GM06990 (cell line): Measurements from ENCODE around the gene MEIKIN.
A peak's percentile ranks its signal among the peaks of the same experiment; 100 is the strongest.

Experiments
- DNase-seq: peaks from one replicate; pipeline ENCODE4 v3.0.0-alpha.2; 2011; ENCODE audit not compliant: insufficient read length; ENCODE audit errors: extremely low read depth
- H3K27me3 ChIP-seq: replicated peaks from 2 replicates; pipeline ENCODE4 v1.6.0; 2011; ENCODE audit warnings: low read length; ENCODE audit not compliant: control insufficient read depth, insufficient read depth
- H3K36me3 ChIP-seq: 2 replicates; pipeline ENCODE4 v1.5.1; 2011; ENCODE audit warnings: low read length; ENCODE audit not compliant: control insufficient read depth, insufficient read depth
- H3K4me3 ChIP-seq: replicated peaks from 2 replicates; pipeline ENCODE4 v1.5.1; 2011; ENCODE audit warnings: low read depth, mild to moderate bottlenecking, control low read depth, low read length
- CTCF ChIP-seq: IDR thresholded peaks from 2 replicates; pipeline ENCODE4 v1.5.1; 2011; ENCODE audit warnings: low read length, control low read depth, mild to moderate bottlenecking, inconsistent platforms; ENCODE audit not compliant: insufficient read depth, poor library complexity, severe bottlenecking

MEIKIN gene

GRCh38 chr5:131818001-131818724, 127.3 kb downstream of the MEIKIN start:
- TF ChIP-seq CTCF = no peak
- no peaks in the 10 kb centered on the region for H3K36me3 ChIP-seq
- DNase-seq = no peak
- H3K27me3 ChIP-seq = no peaks in the 10 kb centered on the region
- no peak overlapping the region for H3K4me3 ChIP-seq

GRCh38 chr5:131814990-131815389, 130.5 kb downstream of the MEIKIN start:
- TF ChIP-seq CTCF = no peak

GRCh38 chr5:131812371-131813160, 132.9 kb downstream of the MEIKIN start:
- no peak for TF ChIP-seq CTCF
- no peak for DNase-seq

More at GRCh38 chr5:131814990-131815389, 130.5 kb downstream of the MEIKIN start:
- no peak overlapping the region for H3K4me3 ChIP-seq
- no peaks in the 10 kb centered on the region for H3K36me3 ChIP-seq
- no peaks in the 10 kb centered on the region for H3K27me3 ChIP-seq
- no peak for DNase-seq

GRCh38 chr5:131810510-131811249, 134.8 kb downstream of the MEIKIN start:
- DNase-seq = no peak
- TF ChIP-seq CTCF = peak; percentile 34

More at GRCh38 chr5:131812371-131813160, 132.9 kb downstream of the MEIKIN start:
- Histone ChIP-seq H3K27me3 (no peaks in the 10 kb centered on the region), H3K4me3 (no peak overlapping the region), H3K36me3 (no peaks in the 10 kb centered on the region)

GRCh38 chr5:131796793-131797693, 148.4 kb downstream of the MEIKIN start, which contains the start of gene FNIP1:
Gene FNIP1 (minus strand): TSS chr5:131797017. CDS start chr5:131796921, 96 bp downstream.
- TF ChIP-seq CTCF = no peak
- H3K27me3 ChIP-seq = no peaks in the 10 kb centered on the region
- H3K36me3 ChIP-seq = no peaks in the 10 kb centered on the region
- peak; percentile 99 for DNase-seq
- peak within 1 kb of the TSS; percentile 87 for H3K4me3 ChIP-seq

More at GRCh38 chr5:131810510-131811249, 134.8 kb downstream of the MEIKIN start:
- no peaks in the 10 kb centered on the region for H3K36me3 ChIP-seq
- no peak overlapping the region for H3K4me3 ChIP-seq
- H3K27me3 ChIP-seq = no peaks in the 10 kb centered on the region
